Astrocyte of the cerebellum (primary cell): ENCODE measurements around the gene FAM163B.

Experiments
- DNase-seq: peaks from one replicate; pipeline ENCODE4 v3.0.0-alpha.2; 2011; ENCODE audit warnings: low read depth
- H3K4me3 ChIP-seq: 2 replicates; pipeline ENCODE4 v1.5.1; 2011; ENCODE audit warnings: mild to moderate bottlenecking, low read depth, low read length, moderate library complexity
- CTCF ChIP-seq: IDR thresholded peaks from 2 replicates; pipeline ENCODE4 v1.5.1; 2012; ENCODE audit warnings: low read length, low read depth, moderate library complexity, mild to moderate bottlenecking; ENCODE audit errors: missing control alignments
- in situ Hi-C: cut with HindIII; loops from 2 replicates; pipeline ENCODE4 v1.10.0; 2017; ENCODE audit warnings: low sequenced_read_pairs

The FAM163B gene

GRCh38 chr9:133613432-133613831 is 4.2 kb upstream of the FAM163B start:
- DNase-seq: no peak
- TF ChIP-seq CTCF: no peak
- in situ Hi-C loops: no loop called here
- H3K4me3 ChIP-seq: no peak overlapping the region

- no peak for DNase-seq
- in situ Hi-C loops: no loop called here
- no peak for TF ChIP-seq CTCF
- H3K4me3 ChIP-seq: no peak overlapping the region
Measured at GRCh38 chr9:133612816-133613215, 3.6 kb upstream of the FAM163B start.

GRCh38 chr9:133612051-133612450 is 2.9 kb upstream of the FAM163B start:
- DNase-seq: no peak
- in situ Hi-C loops: no loop called here
- no peak for TF ChIP-seq CTCF
- H3K4me3 ChIP-seq: no peak overlapping the region

- in situ Hi-C loops: no loop called here
Measured at GRCh38 chr9:133610845-133611244, 1.7 kb upstream of the FAM163B start.

GRCh38 chr9:133608889-133609288 is 300 bp downstream of the FAM163B start:
- in situ Hi-C loops: no loop called here
- no peak for DNase-seq
- no peak overlapping the region for H3K4me3 ChIP-seq
- no peak for TF ChIP-seq CTCF

More at GRCh38 chr9:133610845-133611244, 1.7 kb upstream of the FAM163B start:
- H3K4me3 ChIP-seq: no peak overlapping the region
- DNase-seq: no peak
- TF ChIP-seq CTCF: no peak

- TF ChIP-seq CTCF: no peak
- DNase-seq: no peak
- H3K4me3 ChIP-seq: no peak overlapping the region
- in situ Hi-C loops: no loop called here
Measured at GRCh38 chr9:133608382-133608781, 807 bp downstream of the FAM163B start.

- in situ Hi-C loops: no loop called here
- no peak for TF ChIP-seq CTCF
- H3K4me3 ChIP-seq: no peak overlapping the region
- DNase-seq: no peak
Measured at GRCh38 chr9:133607976-133608375, 1.2 kb downstream of the FAM163B start.
